GM23338 (cell line): ENCODE measurements around the gene SMCO2. TPM values are rescaled to one million over a fixed set of nuclear protein-coding genes. Genes with fewer than 3 reads are reported as not detected.

Experiments used
- ATAC-seq: fragments of 200-7000 bp; cut with Tn5 transposase; 3 replicates; pipeline ENCODE4 v1.9.1; 2020
- DNase-seq: peaks from one replicate; pipeline ENCODE4 v3.0.0-alpha.2; 2015; ENCODE audit warnings: low spot score
- H2AFZ ChIP-seq: fragments of 200-600 bp; sonication (generic); 2 replicates; pipeline ENCODE4 v1.8.0; 2016; ENCODE audit warnings: antibody characterized with exemption, mild to moderate bottlenecking, moderate library complexity
- H3F3A ChIP-seq: fragments of 200-600 bp; sonication (generic); replicated peaks from 2 replicates; pipeline ENCODE4 v1.8.0; 2017; ENCODE audit warnings: antibody characterized with exemption, mixed run types, low read depth
- H3K27ac ChIP-seq: fragments of 200-600 bp; sonication (generic); 2 replicates; pipeline ENCODE4 v1.6.1; 2016; ENCODE audit warnings: low read depth
- H3K27me3 ChIP-seq: fragments of 200-600 bp; sonication (generic); 2 replicates; pipeline ENCODE4 v1.8.0; 2016; ENCODE audit warnings: mild to moderate bottlenecking, mixed run types, moderate library complexity; ENCODE audit not compliant: insufficient read depth
- H3K36me3 ChIP-seq: fragments of 200-600 bp; sonication (generic); 2 replicates; pipeline ENCODE4 v1.8.0; 2016; ENCODE audit warnings: mild to moderate bottlenecking; ENCODE audit not compliant: insufficient read depth
- H3K4me1 ChIP-seq: fragments of 200-600 bp; sonication (generic); 2 replicates; pipeline ENCODE4 v1.8.0; 2016; ENCODE audit warnings: mild to moderate bottlenecking, moderate library complexity; ENCODE audit not compliant: insufficient read depth
- H3K4me2 ChIP-seq: fragments of 200-600 bp; sonication (generic); 2 replicates; pipeline ENCODE4 v1.7.1; 2017; ENCODE audit warnings: mixed run types
- H3K4me3 ChIP-seq: fragments of 200-600 bp; sonication (generic); 2 replicates; pipeline ENCODE4 v1.6.1; 2016; ENCODE audit warnings: mixed run types
- H3K79me2 ChIP-seq: fragments of 200-600 bp; sonication (generic); replicated peaks from 2 replicates; pipeline ENCODE4 v1.8.0; 2017; ENCODE audit warnings: mild to moderate bottlenecking; ENCODE audit not compliant: insufficient read depth
- H3K9me2 ChIP-seq: fragments of 200-600 bp; sonication (generic); 2 replicates; pipeline ENCODE4 v1.8.0; 2017; ENCODE audit not compliant: insufficient read depth
- H4K20me1 ChIP-seq: fragments of 200-600 bp; sonication (generic); replicated peaks from 2 replicates; pipeline ENCODE4 v1.8.0; 2017; ENCODE audit warnings: mild to moderate bottlenecking; ENCODE audit not compliant: insufficient read depth
- H3K27ac Mint-ChIP-seq: 2 replicates; pipeline ENCODE4 v1.8.0; 2020; ENCODE audit warnings: inconsistent platforms, mild to moderate bottlenecking, moderate library complexity, mixed read lengths
- H3K27me3 Mint-ChIP-seq: 3 replicates; pipeline ENCODE4 v1.8.0; 2022; ENCODE audit warnings: low read depth, mild to moderate bottlenecking, moderate library complexity, mixed read lengths, inconsistent platforms; ENCODE audit not compliant: insufficient read depth, poor library complexity
- H3K36me3 Mint-ChIP-seq: 3 replicates; pipeline ENCODE4 v1.8.0; 2021; ENCODE audit warnings: low read depth, mild to moderate bottlenecking, inconsistent platforms, moderate library complexity, mixed read lengths
- H3K4me1 Mint-ChIP-seq: 3 replicates; pipeline ENCODE4 v1.8.0; 2020; ENCODE audit warnings: mild to moderate bottlenecking, inconsistent platforms, mixed read lengths
- H3K4me3 Mint-ChIP-seq: 3 replicates; pipeline ENCODE4 v1.8.0; 2021; ENCODE audit warnings: moderate library complexity, mild to moderate bottlenecking, inconsistent platforms, mixed read lengths
- H3K9me3 Mint-ChIP-seq: 3 replicates; pipeline ENCODE4 v1.8.0; 2020; ENCODE audit warnings: moderate library complexity, mild to moderate bottlenecking, inconsistent platforms, mixed read lengths
- EZH2 ChIP-seq: fragments of 200-600 bp; sonication (generic); IDR thresholded peaks from one replicate; pipeline ENCODE4 v1.8.0; 2017; ENCODE audit warnings: antibody characterized with exemption, mild to moderate bottlenecking, low read depth; ENCODE audit not compliant: unreplicated experiment
- EZH2phosphoT487 ChIP-seq: fragments of 200-600 bp; sonication (generic); IDR thresholded peaks from one replicate; pipeline ENCODE4 v1.8.1; 2018; ENCODE audit warnings: antibody characterized with exemption; ENCODE audit not compliant: unreplicated experiment
- POLR2AphosphoS5 ChIP-seq: IDR thresholded peaks from 2 replicates; pipeline ENCODE4 v1.6.1; 2016; ENCODE audit warnings: antibody characterized with exemption, low read depth
- ZNF331 ChIP-seq: fragments of 250-450 bp; sonication (Bioruptor Pico); IDR thresholded peaks from 2 replicates; pipeline ENCODE4 v1.5.0; 2020; ENCODE audit warnings: low read depth, mild to moderate bottlenecking, moderate library complexity
- polyA plus RNA-seq: library from polyadenylated mRNA; unstranded; fragments of >200 nt; fragmentation: Nextera tagmentation; extraction: Ambion mirVana; gene quantifications from 2 replicates; pipeline ENCODE4 v1.2.1, GENCODE V29; 2016
- total RNA-seq: library from RNA; depleted of rRNA; stranded (reverse); fragments of >200 nt; shearing (Covaris generic); gene quantifications from 2 replicates; pipeline ENCODE4 v1.2.3, GENCODE V29; 2014
- TF ChIP-seq, protein P1 (sequence below): IDR thresholded peaks from one replicate; pipeline ENCODE4 v1.6.1; 2018; ENCODE audit warnings: antibody characterized with exemption; ENCODE audit not compliant: unreplicated experiment
- TF ChIP-seq, protein P2 (sequence below): fragments of 250-450 bp; sonication (Bioruptor Pico); IDR thresholded peaks from 2 replicates; pipeline ENCODE4 v1.5.0; 2020; ENCODE audit warnings: mild to moderate bottlenecking, moderate library complexity

SMCO2 gene
- total and polyA plus RNA-seq, 2 experiments from 2014 or later: 0.86 TPM; not detected in 1

DNA sequence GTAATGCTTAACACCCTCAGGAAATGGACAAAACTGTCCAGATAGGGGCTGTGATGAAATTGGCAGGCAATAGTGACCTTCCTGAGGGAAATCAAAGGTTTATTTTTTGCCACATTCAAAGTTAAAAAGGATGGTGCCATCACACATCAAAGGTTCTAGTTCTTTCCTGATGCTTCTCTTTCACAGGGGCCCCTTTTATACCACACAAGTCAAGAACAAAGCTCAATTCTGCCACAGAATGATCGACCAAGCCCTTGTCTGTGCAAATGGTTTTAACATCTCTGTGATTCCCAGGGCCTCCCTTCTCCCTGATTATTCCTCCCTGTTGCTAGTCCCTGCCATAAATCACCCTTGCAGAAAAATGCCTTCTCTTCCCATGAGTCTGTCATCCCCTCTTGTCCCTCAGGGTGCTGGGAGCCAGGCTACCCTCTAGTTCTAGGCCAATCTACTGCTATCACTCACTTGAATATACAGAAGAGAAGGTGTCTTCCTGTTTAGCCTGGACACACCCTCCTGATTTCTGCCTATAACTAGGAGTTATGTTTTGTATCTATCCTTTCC, 22.7 kb downstream of the SMCO2 start:
- Histone ChIP-seq H3K4me3 (no peak overlapping the region), H3F3A (no peaks in the 10 kb centered on the region), H3K36me3 (no peaks in the 10 kb centered on the region), H3K27me3 (no peaks in the 10 kb centered on the region), H2AFZ (no peak overlapping the region), H3K4me1 (no peaks in the 10 kb centered on the region), H4K20me1 (no peaks in the 10 kb centered on the region), H3K4me2 (no peak overlapping the region), H3K79me2 (no peaks in the 10 kb centered on the region), H3K27ac (no peak overlapping the region), H3K9me2 (0 out of 2 replicates have a peak, but pooled peaks cover 3% of the 10 kb centered on the region)
- no peak overlapping the region for H3K27ac Mint-ChIP-seq
- no peak for TF ChIP-seq EZH2phosphoT487
- TF ChIP-seq POLR2AphosphoS5: no peak
- TF ChIP-seq EZH2: no peak
- TF ChIP-seq, protein P1, sequence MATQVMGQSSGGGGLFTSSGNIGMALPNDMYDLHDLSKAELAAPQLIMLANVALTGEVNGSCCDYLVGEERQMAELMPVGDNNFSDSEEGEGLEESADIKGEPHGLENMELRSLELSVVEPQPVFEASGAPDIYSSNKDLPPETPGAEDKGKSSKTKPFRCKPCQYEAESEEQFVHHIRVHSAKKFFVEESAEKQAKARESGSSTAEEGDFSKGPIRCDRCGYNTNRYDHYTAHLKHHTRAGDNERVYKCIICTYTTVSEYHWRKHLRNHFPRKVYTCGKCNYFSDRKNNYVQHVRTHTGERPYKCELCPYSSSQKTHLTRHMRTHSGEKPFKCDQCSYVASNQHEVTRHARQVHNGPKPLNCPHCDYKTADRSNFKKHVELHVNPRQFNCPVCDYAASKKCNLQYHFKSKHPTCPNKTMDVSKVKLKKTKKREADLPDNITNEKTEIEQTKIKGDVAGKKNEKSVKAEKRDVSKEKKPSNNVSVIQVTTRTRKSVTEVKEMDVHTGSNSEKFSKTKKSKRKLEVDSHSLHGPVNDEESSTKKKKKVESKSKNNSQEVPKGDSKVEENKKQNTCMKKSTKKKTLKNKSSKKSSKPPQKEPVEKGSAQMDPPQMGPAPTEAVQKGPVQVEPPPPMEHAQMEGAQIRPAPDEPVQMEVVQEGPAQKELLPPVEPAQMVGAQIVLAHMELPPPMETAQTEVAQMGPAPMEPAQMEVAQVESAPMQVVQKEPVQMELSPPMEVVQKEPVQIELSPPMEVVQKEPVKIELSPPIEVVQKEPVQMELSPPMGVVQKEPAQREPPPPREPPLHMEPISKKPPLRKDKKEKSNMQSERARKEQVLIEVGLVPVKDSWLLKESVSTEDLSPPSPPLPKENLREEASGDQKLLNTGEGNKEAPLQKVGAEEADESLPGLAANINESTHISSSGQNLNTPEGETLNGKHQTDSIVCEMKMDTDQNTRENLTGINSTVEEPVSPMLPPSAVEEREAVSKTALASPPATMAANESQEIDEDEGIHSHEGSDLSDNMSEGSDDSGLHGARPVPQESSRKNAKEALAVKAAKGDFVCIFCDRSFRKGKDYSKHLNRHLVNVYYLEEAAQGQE: no peak
- TF ChIP-seq, protein P2, sequence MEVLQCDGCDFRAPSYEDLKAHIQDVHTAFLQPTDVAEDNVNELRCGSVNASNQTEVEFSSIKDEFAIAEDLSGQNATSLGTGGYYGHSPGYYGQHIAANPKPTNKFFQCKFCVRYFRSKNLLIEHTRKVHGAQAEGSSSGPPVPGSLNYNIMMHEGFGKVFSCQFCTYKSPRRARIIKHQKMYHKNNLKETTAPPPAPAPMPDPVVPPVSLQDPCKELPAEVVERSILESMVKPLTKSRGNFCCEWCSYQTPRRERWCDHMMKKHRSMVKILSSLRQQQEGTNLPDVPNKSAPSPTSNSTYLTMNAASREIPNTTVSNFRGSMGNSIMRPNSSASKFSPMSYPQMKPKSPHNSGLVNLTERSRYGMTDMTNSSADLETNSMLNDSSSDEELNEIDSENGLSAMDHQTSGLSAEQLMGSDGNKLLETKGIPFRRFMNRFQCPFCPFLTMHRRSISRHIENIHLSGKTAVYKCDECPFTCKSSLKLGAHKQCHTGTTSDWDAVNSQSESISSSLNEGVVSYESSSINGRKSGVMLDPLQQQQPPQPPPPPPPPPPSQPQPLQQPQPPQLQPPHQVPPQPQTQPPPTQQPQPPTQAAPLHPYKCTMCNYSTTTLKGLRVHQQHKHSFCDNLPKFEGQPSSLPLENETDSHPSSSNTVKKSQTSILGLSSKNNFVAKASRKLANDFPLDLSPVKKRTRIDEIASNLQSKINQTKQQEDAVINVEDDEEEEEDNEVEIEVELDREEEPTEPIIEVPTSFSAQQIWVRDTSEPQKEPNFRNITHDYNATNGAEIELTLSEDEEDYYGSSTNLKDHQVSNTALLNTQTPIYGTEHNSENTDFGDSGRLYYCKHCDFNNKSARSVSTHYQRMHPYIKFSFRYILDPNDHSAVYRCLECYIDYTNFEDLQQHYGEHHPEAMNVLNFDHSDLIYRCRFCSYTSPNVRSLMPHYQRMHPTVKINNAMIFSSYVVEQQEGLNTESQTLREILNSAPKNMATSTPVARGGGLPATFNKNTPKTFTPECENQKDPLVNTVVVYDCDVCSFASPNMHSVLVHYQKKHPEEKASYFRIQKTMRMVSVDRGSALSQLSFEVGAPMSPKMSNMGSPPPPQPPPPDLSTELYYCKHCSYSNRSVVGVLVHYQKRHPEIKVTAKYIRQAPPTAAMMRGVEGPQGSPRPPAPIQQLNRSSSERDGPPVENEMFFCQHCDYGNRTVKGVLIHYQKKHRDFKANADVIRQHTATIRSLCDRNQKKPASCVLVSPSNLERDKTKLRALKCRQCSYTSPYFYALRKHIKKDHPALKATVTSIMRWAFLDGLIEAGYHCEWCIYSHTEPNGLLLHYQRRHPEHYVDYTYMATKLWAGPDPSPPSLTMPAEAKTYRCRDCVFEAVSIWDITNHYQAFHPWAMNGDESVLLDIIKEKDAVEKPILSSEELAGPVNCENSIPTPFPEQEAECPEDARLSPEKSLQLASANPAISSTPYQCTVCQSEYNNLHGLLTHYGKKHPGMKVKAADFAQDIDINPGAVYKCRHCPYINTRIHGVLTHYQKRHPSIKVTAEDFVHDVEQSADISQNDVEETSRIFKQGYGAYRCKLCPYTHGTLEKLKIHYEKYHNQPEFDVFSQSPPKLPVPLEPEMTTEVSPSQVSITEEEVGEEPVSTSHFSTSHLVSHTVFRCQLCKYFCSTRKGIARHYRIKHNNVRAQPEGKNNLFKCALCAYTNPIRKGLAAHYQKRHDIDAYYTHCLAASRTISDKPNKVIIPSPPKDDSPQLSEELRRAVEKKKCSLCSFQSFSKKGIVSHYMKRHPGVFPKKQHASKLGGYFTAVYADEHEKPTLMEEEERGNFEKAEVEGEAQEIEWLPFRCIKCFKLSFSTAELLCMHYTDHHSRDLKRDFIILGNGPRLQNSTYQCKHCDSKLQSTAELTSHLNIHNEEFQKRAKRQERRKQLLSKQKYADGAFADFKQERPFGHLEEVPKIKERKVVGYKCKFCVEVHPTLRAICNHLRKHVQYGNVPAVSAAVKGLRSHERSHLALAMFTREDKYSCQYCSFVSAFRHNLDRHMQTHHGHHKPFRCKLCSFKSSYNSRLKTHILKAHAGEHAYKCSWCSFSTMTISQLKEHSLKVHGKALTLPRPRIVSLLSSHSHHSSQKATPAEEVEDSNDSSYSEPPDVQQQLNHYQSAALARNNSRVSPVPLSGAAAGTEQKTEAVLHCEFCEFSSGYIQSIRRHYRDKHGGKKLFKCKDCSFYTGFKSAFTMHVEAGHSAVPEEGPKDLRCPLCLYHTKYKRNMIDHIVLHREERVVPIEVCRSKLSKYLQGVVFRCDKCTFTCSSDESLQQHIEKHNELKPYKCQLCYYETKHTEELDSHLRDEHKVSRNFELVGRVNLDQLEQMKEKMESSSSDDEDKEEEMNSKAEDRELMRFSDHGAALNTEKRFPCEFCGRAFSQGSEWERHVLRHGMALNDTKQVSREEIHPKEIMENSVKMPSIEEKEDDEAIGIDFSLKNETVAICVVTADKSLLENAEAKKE (CRISPR knock-in tag): no peak
- TF ChIP-seq ZNF331 (CRISPR knock-in tag): no peak
- no peaks in the 10 kb centered on the region for H3K36me3 Mint-ChIP-seq
- H3K4me1 Mint-ChIP-seq: no peaks in the 10 kb centered on the region
- H3K9me3 Mint-ChIP-seq: no peaks in the 10 kb centered on the region
- H3K27me3 Mint-ChIP-seq: no peaks in the 10 kb centered on the region
- ATAC-seq (no peak), DNase-seq (no peak)
- H3K4me3 Mint-ChIP-seq: no peak overlapping the region
